Stimulated activated CD8-positive, alpha-beta memory T cell treated with anti-CD3 and anti-CD28 coated beads, Interleukin-2, amount 100 ng/mL, for 1 hour (primary cell): ENCODE measurements around the gene WBP2NL.

ENCODE experiments used
- DNase-seq, 2 donors: peaks; one replicate each; pipeline ENCODE4 v3.0.0-alpha.2; 2020; ENCODE audit warnings: low read depth in 2 of 2

WBP2NL gene

GRCh38 chr22:42072606-42073330 is 74.2 kb downstream of the WBP2NL start:
- DNase-seq: no peak

GRCh38 chr22:42073621-42074041 is 75.0 kb downstream of the WBP2NL start:
- no peak for DNase-seq

- DNase-seq: no peak
Observed at GRCh38 chr22:42074132-42074811, 75.7 kb downstream of the WBP2NL start, which contains the start of gene PHETA2. TSS of gene PHETA2 (plus strand) at chr22:42074248. CDS start at chr22:42077294, 3,046 bp downstream.

- DNase-seq: no peak
Observed at GRCh38 chr22:42074846-42075676, 76.5 kb downstream of the WBP2NL start.

GRCh38 chr22:42076764-42077485 is 78.3 kb downstream of the WBP2NL start:
- no peak for DNase-seq

GRCh38 chr22:42077486-42078125 is 79.0 kb downstream of the WBP2NL start:
- DNase-seq: no peak
